Stomach (tissue), 4 donors: ENCODE results near the gene ZNF626.

Source experiments
- CTCF ChIP-seq, 7 experiments: fragments of 450-650 bp in 4 of 7; fragments of 200-600 bp in 3 of 7; sonication (generic) in 3 of 7; IDR thresholded peaks; one replicate each; pipeline ENCODE4 v1.5.1; 2016 to 2019; ENCODE audit warnings: antibody characterized with exemption in 7 of 7, control low read depth in 2 of 7, mild to moderate bottlenecking in 1 of 7
- POLR2A ChIP-seq, 4 donors: fragments of 450-650 bp; IDR thresholded peaks; one replicate each; pipeline ENCODE4 v1.6.1; 2016; ENCODE audit warnings: antibody characterized with exemption in 4 of 4, control low read depth in 2 of 4, mild to moderate bottlenecking in 1 of 4, moderate library complexity in 1 of 4

GRCh38 chr19:20660473-20661140, 764 bp downstream of the ZNF626 start:
- TF ChIP-seq CTCF (IDR thresholded peaks at IDR 0.05) (no peak), POLR2A (IDR thresholded peaks at IDR 0.05) (no peak)
